Mammary epithelial cell (primary cell): ENCODE data around the gene IHH.

Experiments
- EZH2 ChIP-seq: IDR thresholded peaks from 2 replicates; pipeline ENCODE4 v1.6.1; 2012; ENCODE audit warnings: low read length, inconsistent platforms, borderline replicate concordance
- TF ChIP-seq, protein P1 (sequence below), 2 donors: IDR thresholded peaks in 1 of 2; conservative IDR thresholded peaks in 1 of 2; 2 replicates each; pipeline ENCODE4 v1.5.1; 2011 to 2012; ENCODE audit warnings: inconsistent platforms in 2 of 2, low read length in 2 of 2, mild to moderate bottlenecking in 2 of 2, control low read depth in 1 of 2, low read depth in 1 of 2; ENCODE audit not compliant: insufficient read depth in 1 of 2; ENCODE audit errors: extremely low read depth in 1 of 2

- TF ChIP-seq, protein P1, sequence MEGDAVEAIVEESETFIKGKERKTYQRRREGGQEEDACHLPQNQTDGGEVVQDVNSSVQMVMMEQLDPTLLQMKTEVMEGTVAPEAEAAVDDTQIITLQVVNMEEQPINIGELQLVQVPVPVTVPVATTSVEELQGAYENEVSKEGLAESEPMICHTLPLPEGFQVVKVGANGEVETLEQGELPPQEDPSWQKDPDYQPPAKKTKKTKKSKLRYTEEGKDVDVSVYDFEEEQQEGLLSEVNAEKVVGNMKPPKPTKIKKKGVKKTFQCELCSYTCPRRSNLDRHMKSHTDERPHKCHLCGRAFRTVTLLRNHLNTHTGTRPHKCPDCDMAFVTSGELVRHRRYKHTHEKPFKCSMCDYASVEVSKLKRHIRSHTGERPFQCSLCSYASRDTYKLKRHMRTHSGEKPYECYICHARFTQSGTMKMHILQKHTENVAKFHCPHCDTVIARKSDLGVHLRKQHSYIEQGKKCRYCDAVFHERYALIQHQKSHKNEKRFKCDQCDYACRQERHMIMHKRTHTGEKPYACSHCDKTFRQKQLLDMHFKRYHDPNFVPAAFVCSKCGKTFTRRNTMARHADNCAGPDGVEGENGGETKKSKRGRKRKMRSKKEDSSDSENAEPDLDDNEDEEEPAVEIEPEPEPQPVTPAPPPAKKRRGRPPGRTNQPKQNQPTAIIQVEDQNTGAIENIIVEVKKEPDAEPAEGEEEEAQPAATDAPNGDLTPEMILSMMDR (conservative IDR thresholded peaks at IDR 0.05 in 1 of 2, IDR thresholded peaks at IDR 0.05 in 1 of 2; ENCODE audit: extremely low read depth in 1 of 2, insufficient read depth in 1 of 2, low read depth in 1 of 2, low read length in 2 of 2): no peak
- no peak for TF ChIP-seq EZH2
Measured at GRCh38 chr2:219018726-219019125, 42.0 kb downstream of the IHH start.
